Natural killer cell (primary cell): ENCODE results near the gene VPS26B. TPM values are rescaled to one million over a fixed set of nuclear protein-coding genes. Genes with fewer than 3 reads are reported as not detected.

Experiments
- ATAC-seq, 3 donors: fragments of 150-1000 bp in 2 of 3; fragments of 200-7000 bp in 1 of 3; cut with Tn5 transposase; 1 replicate in 1 of 3; 2 replicates in 2 of 3; pipeline ENCODE4 v1.10.0; 2021; ENCODE audit warnings: mild to moderate bottlenecking in 2 of 3, moderate library complexity in 2 of 3
- DNase-seq, 2 donors: peaks; one replicate each; pipeline versions ENCODE4 v3.0.0 to v3.0.0-alpha.2; 2013 to 2021; ENCODE audit warnings: mixed read lengths in 1 of 2
- H3K27ac ChIP-seq: one replicate; pipeline ENCODE4 v1.5.1; 2013; ENCODE audit warnings: mild to moderate bottlenecking, low read length
- H3K27me3 ChIP-seq: one replicate; pipeline ENCODE4 v1.6.1; 2013; ENCODE audit warnings: low read length; ENCODE audit not compliant: control insufficient read depth, insufficient read depth
- H3K36me3 ChIP-seq: one replicate; pipeline ENCODE4 v1.6.1; 2013; ENCODE audit warnings: low read length; ENCODE audit not compliant: control insufficient read depth, insufficient read depth
- H3K4me1 ChIP-seq: one replicate; pipeline ENCODE4 v1.6.1; 2013; ENCODE audit warnings: low read length; ENCODE audit not compliant: control insufficient read depth, insufficient read depth
- H3K4me3 ChIP-seq: one replicate; pipeline ENCODE4 v1.5.1; 2013; ENCODE audit warnings: low read length
- H3K9me3 ChIP-seq: one replicate; pipeline ENCODE4 v1.6.1; 2013; ENCODE audit warnings: low read length; ENCODE audit not compliant: control insufficient read depth, insufficient read depth
- H3K27ac Mint-ChIP-seq, 2 donors: one replicate each; pipeline ENCODE4 v1.8.0; 2022; ENCODE audit warnings: mild to moderate bottlenecking in 2 of 2, mixed read lengths in 2 of 2, moderate library complexity in 1 of 2
- H3K27me3 Mint-ChIP-seq, 2 donors: one replicate each; pipeline ENCODE4 v1.8.0; 2022; ENCODE audit warnings: low read depth in 2 of 2, mixed read lengths in 2 of 2
- H3K36me3 Mint-ChIP-seq: one replicate; pipeline ENCODE4 v1.8.0; 2022; ENCODE audit warnings: mixed read lengths
- H3K4me1 Mint-ChIP-seq, 2 donors: one replicate each; pipeline ENCODE4 v1.8.0; 2022; ENCODE audit warnings: mixed read lengths in 2 of 2
- H3K4me3 Mint-ChIP-seq: one replicate; pipeline ENCODE4 v1.8.0; 2022; ENCODE audit warnings: mild to moderate bottlenecking, moderate library complexity, mixed read lengths
- H3K9me3 Mint-ChIP-seq, 2 donors: one replicate each; pipeline ENCODE4 v1.8.0; 2022; ENCODE audit warnings: mixed read lengths in 2 of 2
- CTCF ChIP-seq: fragments of 200-600 bp; IDR thresholded peaks from one replicate; pipeline ENCODE4 v1.8.0; 2022; ENCODE audit warnings: antibody characterized with exemption
- WGBS: methylation state at CpG from one replicate; pipeline ENCODE4 v1.1.7; 2013; ENCODE audit warnings: missing lambda C conversion rate; ENCODE audit not compliant: insufficient coverage; 5-methylcytosine and 5-hydroxymethylcytosine counted together
- intact Hi-C: fragments of 100-400 bp; cut with micrococcal nuclease; formaldehyde crosslinking; loops from one replicate; pipeline ENCODE4 v1.14.2; 2022
- total RNA-seq, 4 donors: library from RNA; stranded (reverse); fragments of 120-200 nt in 1 of 4; gene quantifications; one replicate each; pipeline versions ENCODE4 v1.2.3 to v1.2.4, GENCODE V29; 2013 to 2022

The VPS26B gene
- total RNA-seq, 3 donors from 2014 or later (not counting 1 experiment from before 2014, with no cell fraction given), result 83.0 to 113 (median 107) TPM

GRCh38 chr11:134261626-134262488 lies 37.4 kb downstream of the VPS26B start:
- intact Hi-C loops, result no loop called here
- Histone ChIP-seq H3K27me3 (no peaks in the 10 kb centered on the region), H3K4me3 (no peak overlapping the region), H3K36me3 (peaks cover 48% of the 10 kb centered on the region), H3K4me1 (peaks cover 7% of the 10 kb centered on the region), H3K27ac (no peak overlapping the region), H3K9me3 (no peaks in the 10 kb centered on the region)
- Mint-ChIP-seq H3K27me3 (no peaks in the 10 kb centered on the region), H3K36me3 (peaks cover 7% of the 10 kb centered on the region), H3K4me3 (no peak overlapping the region), H3K4me1 (peaks cover 0 to 4% of the 10 kb centered on the region in 2 donors), H3K9me3 (no peaks in the 10 kb centered on the region), H3K27ac (no peak overlapping the region)
- 88% methylated on average over 14 of the region's 14 CpGs for WGBS
- ATAC-seq (peak in 1 of 3 donors; percentile 50), DNase-seq (peak in 1 of 2 donors; percentile 69)
- no peak for TF ChIP-seq CTCF

GRCh38 chr11:134264966-134265764 lies 40.7 kb downstream of the VPS26B start:
- Mint-ChIP-seq H3K27ac (no peak overlapping the region), H3K27me3 (peaks cover 0 to 4% of the 10 kb centered on the region in 2 donors), H3K4me3 (no peak overlapping the region), H3K4me1 (peaks cover 2 to 7% of the 10 kb centered on the region in 2 donors), H3K36me3 (no peaks in the 10 kb centered on the region), H3K9me3 (no peaks in the 10 kb centered on the region)
- Histone ChIP-seq H3K36me3 (peaks cover 31% of the 10 kb centered on the region), H3K27ac (no peak overlapping the region), H3K4me1 (peaks cover 13% of the 10 kb centered on the region), H3K4me3 (no peak overlapping the region), H3K27me3 (no peaks in the 10 kb centered on the region), H3K9me3 (no peaks in the 10 kb centered on the region)
- TF ChIP-seq CTCF, result no peak
- ATAC-seq, result no peak
- 93% methylated on average over 7 of the region's 7 CpGs for WGBS
- intact Hi-C loops, result no loop called here
- no peak for DNase-seq

DNA sequence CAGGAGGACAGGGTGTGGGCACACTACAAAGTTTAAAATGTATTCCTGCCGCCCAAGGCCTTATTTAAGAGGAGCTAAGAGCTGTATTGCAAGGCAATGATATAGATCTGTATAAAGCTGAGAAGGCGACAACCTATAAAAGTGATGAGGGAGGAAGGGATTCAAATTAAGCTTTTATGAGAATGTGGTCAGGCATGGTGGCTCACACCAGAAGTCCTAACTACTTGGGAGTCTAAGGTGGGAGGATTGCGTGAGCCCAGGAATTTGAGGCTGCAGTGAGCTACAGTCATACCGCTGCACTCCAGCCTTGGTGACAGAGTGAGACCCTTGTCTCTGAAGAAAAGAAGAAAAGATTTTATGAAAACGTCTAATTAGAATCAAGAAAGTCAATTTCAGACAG lies 42.0 kb downstream of the VPS26B start:
- H3K4me3 ChIP-seq, result no peak overlapping the region
- Mint-ChIP-seq H3K27me3 (peaks cover 7 to 11% of the 10 kb centered on the region in 2 donors), H3K4me1 (peaks cover 10 to 14% of the 10 kb centered on the region in 2 donors), H3K4me3 (no peak overlapping the region), H3K36me3 (no peaks in the 10 kb centered on the region), H3K27ac (no peak overlapping the region), H3K9me3 (no peaks in the 10 kb centered on the region)
- H3K27ac ChIP-seq, result no peak overlapping the region
- no peak for ATAC-seq
- intact Hi-C loops, result no loop called here
- no peaks in the 10 kb centered on the region for H3K9me3 ChIP-seq
- no peaks in the 10 kb centered on the region for H3K27me3 ChIP-seq
- TF ChIP-seq CTCF, result no peak
- peaks cover 18% of the 10 kb centered on the region for H3K4me1 ChIP-seq
- WGBS, result 78% methylated on average over 5 of the region's 5 CpGs
- peaks cover 22% of the 10 kb centered on the region for H3K36me3 ChIP-seq
- DNase-seq, result no peak
